OCI-M2 (cell line): ENCODE results near the gene PRKAR2A.
A peak's percentile ranks its signal among the peaks of the same experiment; 100 is the strongest.
"Not testable (repeated sequence)": the region's sequence is repeated elsewhere in the genome, so short reads cannot be mapped to it uniquely, and the experiment has no call there.

Experiments used
- DNase-seq: peaks from one replicate; lab custom pipeline; 2025; ENCODE audit not compliant: unreplicated experiment; lab: John Stamatoyannopoulos, UW

PRKAR2A gene

DNA sequence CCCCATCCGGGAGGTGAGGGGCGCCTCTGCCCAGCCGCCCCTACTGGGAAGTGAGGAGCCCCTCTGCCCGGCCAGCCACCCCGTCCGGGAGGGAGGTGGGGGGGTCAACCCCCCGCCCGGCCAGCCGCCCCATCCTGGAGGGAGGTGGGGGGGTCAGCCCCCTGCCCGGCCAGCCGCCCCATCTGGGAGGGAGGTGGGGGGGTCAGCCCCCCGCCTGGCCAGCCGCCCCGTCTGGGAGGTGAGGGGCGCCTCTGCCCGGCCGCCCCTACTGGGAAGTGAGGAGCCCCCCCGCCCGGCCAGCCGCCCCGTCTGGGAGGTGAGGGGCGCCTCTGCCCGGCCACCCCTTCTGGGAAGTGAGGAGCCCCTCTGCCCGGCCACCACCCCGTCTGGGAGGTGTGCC, 113.1 kb downstream of the PRKAR2A start:
- DNase-seq: not testable (repeated sequence)

DNA sequence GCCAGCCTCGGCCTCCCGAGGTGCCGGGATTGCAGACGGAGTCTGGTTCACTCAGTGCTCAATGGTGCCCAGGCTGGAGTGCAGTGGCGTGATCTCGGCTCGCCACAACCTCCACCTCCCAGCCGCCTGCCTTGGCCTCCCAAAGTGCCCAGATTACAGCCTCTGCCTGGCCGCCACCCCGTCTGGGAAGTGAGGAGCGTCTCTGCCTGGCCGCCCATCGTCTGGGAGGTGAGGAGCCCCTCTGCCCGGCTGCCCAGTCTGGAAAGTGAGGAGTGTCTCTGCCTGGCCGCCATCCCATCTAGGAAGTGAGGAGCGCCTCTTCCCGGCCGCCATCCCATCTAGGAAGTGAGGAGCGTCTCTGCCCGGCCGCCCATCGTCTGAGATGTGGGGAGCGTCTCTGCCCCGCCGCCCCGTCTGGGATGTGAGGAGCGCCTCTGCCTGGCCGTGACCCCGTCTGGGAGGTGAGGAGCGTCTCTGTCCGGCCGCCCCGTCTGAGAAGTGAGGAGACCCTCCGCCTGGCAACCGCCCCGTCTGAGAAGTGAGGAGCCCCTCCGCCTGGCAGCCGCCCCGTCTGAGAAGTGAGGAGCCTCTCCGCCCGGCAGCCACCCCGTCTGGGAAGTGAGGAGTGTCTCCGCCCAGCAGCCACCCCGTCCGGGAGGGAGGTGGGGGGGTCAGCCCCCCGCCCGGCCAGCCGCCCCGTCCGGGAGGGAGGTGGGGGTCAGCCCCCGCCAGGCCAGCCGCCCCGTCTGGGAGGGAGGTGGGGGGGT, 113.7 kb downstream of the PRKAR2A start:
- not testable (repeated sequence) for DNase-seq

DNA sequence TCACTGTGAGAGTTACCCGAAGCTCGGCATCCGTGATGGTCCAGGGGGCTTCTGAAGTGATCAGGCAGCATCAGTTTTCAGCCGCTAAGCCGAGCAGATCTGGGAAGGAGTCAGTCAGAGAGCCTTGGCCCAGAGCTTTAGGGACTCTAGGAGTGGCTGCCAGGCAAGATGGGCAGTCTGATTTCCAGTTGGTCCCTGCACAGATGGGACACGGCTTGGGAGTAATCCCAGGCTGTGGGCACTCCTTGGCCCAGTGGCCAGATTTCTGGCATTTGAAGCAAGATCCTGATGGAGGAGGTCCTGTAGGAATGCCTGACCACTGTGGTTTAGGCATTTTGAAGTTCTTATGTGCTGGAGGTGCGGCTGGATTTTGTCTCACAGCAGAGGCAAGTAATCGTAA, 120.2 kb downstream of the PRKAR2A start:
- DNase-seq: no peak

DNA sequence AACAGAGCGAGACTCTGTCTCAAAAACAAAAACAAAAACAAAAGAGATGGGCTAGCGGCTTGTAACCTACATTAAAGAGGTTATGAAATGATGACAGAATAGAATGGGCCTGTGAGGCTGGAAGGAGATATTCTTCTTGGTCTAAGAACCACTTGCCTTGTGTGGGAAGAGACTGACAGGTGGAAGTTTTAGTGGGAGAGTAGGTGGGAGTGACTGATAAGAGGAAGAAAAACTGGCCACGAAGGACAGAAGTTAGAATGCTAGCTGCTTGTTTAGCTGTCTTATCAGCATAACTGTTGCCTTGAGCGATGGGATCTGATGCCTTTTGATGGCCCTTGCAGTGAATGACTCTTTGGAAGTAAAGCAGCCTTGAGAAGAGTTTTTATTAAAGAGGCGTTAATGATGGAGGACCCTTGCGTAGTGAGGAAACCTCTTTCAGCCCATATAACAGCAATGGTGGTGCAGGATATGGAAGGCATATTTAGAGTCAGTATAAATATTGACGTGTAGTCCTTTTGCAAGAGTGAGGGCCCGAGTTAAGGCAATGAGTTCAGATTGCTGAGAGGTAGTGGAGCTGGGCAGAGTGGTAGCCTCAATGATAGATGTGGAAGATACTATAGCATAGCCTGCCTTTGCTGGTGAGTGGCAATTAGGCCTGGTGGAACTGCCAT, 122.4 kb downstream of the PRKAR2A start:
- not testable (repeated sequence) for DNase-seq

DNA sequence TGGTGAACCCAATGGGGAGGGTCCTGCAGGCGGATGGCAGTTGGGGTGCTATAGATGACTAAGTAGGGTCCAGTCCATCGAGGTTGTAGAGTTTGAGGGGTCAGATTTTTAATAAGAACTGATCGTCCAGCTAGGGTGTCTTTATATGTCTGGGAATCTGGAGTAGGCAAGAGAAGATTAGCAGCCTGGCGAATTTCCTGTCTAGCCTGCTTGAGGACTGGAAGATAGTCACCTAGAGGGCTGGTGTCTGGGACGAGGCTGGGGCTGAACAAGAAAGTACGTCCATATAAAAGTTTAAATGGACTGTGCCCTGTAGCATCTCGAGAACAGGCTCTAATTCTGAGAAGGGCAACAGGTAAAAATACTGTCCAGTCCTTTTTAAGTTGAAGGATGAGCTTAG, 123.9 kb downstream of the PRKAR2A start:
- no peak for DNase-seq

DNA sequence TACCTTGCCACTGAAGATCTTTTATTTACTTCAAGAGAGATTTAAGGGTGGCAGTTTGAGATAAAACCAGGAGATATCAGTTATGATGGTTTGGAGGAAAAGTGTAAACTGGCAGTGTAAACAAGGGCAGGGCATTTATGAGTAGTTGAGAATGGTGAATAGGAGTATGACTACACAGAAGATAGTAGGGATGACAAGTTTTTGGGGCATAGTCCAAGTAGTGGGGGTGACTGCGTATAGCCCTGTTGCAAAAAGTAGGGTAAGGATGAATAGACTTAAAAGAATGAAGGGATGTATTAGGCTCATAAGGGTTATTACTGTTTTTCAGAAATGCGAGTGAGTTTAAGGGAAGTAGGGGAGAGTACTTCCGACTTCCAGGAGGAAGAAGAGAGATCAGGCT, 124.4 kb downstream of the PRKAR2A start:
- DNase-seq: not testable (repeated sequence)

DNA sequence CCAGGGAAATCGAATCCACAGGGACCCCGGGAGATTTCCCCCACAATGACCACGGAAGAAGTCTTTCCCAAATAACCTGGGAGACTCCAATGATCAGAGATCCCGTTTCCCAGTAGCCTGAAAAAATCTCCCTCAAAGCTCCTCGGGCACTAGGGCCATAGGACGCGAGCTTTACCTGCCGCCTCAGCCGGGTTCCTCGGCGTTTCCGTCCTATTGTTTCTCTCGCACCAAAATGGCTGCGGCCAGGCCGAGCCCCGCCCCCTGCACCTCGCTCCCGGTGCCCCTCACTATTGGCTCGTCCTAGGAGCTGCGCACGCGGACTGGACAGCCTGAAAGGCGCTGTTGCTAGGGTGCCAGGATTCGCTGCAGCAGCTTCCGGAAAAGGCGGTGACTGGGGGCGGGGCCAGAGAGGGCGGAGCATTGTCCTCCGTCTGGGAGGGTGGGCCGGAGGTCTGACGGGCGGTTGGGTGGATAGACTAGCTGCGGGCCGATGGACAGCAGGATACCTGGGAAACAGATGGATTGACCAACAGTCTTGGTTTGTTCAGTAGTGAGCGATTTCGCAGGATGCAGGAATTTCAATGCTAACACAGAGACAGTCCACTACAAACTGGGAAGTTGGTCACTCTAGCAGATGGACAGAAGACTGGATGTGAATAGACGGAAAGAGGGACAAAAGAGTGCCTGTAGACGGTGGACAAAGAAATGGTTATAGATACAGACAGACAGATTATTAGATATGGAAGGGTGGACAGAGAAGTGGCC, 130.5 kb downstream of the PRKAR2A start, which contains the start of gene IP6K2:
IP6K2 (minus strand) TSS at position 240 of the 765 bp plus-strand sequence. CDS start 21,930 bp downstream, outside the sequence.
- peak; percentile 85 for DNase-seq

DNA sequence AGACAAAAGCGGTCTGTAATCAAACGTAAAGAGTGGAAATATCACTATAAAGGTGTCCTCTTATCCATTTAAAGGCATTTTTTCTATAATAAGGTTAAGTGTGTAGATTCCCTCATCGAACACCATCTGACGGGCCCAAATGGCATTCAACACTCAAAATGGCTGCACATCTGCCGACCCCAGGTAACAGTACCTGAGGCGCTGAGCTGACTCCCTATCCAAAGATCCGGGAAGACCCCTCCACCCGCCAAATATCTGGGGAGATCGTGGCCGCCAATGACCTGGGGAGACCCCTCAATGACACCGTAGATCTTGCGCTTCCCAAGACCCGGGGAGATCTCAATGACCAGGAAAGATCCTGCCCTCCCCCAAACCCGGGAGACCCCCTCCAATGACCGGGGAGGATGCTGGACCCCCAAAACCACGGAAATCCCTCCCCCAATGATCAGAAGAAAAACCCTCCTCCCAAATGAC, 131.1 kb downstream of the PRKAR2A start:
- no peak for DNase-seq

DNA sequence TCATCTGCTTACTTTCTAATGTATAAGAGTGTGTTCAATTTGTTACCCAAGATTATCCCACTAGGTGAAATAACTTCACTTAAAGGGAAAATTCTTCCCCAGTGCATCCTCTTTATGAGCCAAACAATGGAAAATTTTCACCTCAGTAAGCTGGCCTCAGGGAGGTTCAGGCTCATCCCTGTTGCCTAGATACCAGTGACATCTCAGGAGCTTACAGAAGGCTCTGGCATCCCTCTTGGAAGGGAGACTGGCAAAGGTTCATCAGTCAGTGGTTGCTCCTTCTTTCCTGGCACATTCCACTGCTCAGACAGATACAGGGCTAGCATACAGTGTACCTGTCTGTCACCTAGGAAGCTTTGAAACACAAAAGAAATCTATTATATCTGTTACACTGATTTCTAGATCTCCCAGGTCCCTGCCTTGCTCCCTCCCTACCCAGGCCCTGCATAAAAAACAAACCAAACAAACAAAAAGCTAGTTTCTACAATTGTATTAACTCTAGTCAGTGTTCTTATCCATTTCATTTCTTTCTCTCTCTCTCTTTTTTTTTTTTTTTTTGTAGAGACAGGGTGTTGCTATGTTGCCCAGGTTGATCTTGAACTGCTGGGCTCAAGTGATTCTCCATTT, 132.4 kb downstream of the PRKAR2A start:
- DNase-seq: no peak

DNA sequence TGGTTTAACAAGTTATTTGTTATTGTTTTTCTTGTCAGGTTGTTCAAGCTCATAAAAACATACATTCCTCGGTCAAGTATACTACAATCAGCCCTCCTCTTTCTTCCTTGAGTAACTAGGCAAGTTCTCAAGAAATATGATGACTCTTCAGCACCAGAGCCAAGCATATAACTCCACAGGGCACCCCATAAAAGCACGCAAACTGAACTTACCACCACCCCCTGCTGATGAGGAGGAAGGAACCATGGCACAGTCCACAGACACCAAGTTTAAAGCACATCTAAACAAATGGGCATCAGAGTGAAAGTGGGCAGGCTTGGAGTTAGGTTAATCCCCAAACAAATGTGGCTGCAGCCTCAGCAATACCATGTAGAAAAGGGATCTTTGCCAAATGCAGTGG, 135.9 kb downstream of the PRKAR2A start:
- DNase-seq: no peak

DNA sequence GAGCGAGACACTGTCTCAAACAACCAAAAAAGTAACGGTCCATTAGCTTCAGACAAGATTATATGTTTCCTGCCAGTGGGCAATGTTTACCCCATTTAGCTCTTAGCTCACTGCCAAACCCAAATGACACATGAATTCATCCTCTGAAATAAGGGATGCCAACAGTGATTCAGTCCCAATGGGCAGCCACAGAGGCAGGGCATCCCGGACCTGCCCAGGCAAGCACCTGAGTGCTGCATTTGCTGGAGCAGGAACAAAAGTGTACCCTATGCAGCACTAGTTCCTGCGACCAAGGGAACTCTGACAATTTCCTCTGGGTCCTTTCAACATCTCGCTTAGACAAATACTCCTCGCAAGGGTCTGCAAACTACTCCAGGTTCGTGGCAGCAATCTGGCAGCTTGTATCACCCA, 138.6 kb downstream of the PRKAR2A start:
- DNase-seq: no peak

DNA sequence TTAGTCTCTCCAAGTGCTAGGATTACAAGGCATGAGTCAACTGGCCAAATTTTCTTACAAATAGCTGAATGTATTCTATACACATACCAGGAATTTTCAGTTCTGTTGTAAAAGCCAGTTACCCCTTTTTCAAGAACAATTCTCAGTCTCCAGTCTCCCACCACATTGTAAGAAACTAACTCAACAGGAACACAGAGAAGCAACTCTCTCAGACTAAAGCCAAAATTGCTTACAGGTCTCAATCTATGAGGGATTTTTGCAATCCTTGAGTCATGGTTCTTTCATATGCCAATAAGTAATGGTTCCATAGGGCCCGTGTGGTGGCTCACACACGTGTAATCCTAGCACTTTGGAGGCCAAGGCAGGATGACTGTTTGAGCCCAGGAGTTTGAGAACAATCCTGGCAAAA, 139.2 kb downstream of the PRKAR2A start:
- no peak for DNase-seq

DNA sequence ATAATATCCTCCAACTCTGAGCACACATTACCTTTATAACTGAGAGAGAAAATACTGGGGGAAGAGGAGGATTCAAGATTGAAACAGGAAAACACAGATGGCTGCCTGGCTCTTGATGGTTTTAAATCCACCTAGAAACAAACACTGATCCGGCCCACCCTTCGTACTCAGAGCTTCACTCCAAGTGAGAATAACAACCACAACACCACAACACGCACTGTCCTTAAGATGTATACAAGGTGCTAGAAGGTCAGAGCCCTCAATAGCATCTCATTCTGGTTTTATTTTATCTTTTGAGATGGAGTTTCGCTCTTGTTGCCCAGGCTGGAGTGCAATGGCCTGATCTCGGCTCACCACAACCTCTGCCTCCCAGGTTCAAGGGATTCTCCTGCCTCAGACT, 140.5 kb downstream of the PRKAR2A start:
- no peak for DNase-seq

DNA sequence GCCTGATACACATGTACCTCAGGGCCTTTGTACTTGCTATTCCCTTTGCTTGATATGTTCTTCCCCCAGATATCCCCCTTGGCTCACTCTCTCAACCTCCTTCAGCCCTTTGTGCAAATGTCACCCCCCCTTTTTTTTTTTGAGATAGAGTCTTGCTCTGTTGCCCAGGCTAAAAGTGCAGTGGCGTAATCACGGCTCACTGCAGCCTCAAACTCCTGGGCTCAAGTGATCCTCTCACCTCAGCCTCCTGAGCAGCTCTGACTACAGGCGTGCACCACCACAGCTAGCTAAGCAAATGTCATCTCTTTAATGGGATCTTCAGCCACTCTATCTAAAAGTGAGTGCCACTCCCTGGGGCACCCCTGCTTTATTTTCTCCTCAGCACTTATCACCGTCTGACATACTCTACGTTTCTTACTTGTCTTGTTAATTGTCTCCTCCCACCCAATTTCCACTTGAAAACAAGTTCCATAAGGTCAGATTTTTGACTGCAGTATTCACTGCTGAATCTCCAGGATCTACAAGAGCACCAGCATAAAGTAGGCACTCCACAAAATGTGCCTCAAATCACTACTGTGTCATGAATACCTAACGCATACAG, 145.3 kb downstream of the PRKAR2A start:
- no peak for DNase-seq

DNA sequence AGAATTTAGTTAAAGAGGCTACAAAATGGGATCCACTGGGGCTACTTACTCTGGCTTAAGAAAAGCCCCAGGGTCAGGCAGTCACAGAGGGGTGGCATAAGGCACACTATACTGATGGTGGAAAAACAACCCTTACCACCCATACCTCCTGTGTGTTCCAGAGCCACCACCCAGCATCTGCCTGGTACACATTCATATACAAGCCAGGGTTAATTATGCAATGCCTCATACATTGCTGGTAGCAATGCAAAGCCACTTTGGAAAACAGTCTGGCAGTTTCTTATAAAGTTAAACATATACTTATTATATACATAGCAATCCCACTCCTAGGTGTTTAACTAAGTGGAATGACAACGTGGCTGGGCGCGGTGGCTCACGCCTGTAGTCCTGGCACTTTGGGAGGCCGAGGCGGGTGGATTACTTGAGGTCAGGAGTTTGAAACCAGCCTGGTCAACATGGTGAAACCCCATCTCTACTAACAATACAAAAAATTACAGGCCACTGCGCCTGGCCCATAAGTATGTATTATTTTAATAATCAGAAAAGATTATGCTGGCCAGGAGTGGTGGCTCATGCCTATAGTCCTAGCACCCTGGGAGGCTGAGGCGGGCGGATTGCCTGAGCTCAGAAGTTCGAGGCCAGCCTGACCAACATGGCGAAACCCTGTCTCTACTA, 146.8 kb downstream of the PRKAR2A start:
- DNase-seq: no peak

DNA sequence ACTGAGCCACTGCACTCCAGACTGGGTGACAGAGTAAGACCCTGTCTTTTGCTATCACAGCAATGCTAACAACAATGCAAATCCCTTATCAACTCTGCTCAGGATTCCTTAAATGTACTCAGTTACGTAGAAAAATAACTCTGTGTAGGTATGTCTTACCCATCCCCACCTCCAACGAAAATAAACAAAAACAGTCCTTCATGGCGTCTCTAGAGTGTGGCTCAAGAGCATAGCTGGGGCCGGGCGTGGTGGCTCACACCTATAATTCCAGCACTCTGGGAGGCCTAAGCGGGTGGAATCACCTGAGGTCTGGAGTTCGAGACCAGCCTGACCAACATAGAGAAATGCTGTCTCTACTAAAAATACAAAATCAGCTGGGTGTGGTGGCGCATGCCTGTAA, 148.8 kb downstream of the PRKAR2A start:
- no peak for DNase-seq

DNA sequence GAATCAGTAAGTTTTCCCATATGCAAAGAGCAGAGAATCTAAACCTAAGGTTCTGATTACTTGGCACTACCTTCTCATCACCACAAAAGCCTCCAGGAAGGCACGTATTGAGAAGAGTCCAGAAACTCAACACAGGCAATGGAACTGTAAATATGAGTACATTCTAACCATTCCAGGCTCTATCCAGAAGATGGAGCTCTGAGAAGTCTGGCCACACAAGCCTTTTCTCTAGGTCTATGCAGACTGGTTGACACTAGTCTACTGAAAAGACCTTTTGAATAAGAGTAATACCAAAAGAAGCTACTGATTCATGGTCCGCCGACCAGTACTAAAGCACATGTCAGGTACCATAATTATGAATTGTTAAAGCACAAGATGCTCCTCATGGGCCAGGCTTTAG, 149.7 kb downstream of the PRKAR2A start:
- DNase-seq: no peak

DNA sequence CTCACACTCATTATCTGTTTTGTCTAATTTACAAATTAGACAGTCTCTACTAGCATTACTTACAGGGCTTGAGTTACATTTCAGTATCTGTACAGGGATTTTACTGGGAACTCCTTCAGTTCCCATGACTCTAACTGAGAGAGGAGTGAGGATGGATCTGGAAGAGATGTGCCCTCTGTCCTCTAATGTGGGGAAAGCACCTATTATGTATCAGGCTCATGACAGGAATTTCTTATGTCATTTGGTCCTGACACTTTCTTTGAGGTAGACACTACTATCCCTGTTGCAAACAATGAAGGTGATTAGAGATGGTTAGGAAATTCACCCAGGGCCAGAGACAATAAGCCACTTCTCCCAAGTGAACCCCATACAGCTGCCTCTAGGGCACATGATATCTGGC, 151.1 kb downstream of the PRKAR2A start:
- DNase-seq: no peak
